Hematopoietic multipotent progenitor cell treated with erythropoietin and hydrocortisone succinate and interleukin-3 and kit ligand, for 17 days (in vitro differentiated cells): ENCODE results near the gene GJB5.
"Not testable (repeated sequence)": the region's sequence is repeated elsewhere in the genome, so short reads cannot be mapped to it uniquely, and the experiment has no call there.

Source experiments
- DNase-seq: peaks from one replicate; pipeline ENCODE4 v3.0.0-alpha.2; 2015; ENCODE audit warnings: low spot score

GJB5 gene

DNA sequence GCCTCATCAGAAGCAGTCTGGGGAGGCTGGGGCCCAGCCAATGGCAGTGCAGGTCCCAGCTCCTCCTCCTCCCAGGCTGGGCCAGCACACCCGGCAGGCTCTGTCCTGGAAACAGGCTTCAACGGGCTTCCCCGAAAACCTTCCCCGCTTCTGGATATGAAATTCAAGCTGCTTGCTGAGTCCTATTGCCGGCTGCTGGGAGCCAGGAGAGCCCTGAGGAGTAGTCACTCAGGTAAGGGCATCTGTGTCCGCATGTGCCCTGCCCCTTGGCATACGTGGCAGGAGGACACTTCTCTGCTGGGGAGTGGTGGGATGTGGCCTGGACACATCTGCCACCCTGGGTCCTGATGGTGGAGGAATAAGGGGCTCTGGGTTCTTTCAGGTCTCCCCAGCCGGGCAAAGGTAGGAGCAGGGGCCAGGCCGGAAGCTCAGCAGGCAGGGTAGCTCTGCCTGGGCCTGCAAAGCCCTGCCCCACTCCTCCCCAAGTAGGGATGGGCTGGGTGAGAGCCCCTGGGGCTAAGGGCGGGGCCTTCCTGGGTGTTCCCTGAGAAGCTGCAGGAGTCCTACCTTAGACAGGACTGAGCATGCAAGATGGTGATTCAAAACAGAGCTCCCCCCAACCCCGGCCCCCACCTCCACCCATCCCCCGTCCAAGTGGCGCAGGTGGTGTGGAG, at the start of gene GJB5:
TSS of gene GJB5 (plus strand) at position 84 of the 674 bp plus-strand sequence. CDS start 2,284 bp downstream, outside the sequence.
- no peak for DNase-seq

DNA sequence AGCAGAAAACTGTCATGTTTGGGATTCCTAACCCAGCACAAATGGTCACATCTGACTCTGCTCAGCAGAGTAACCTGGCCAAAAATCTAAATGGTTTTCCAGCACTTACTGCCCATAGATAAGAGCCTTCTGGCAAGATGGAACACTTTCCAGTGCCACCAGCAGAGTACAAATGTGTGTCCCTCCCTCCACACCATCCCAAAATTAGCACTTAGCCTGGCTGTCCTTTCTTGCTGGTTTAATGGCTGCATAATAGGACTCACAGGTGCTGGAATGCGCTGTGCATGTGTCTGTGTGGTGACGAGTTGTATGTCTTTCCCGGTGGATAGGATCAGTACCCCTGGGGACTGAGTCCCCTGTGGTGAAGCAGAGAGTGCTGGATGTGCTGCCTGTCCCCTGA, 49.8 kb upstream of the GJB5 start:
- no peak for DNase-seq

DNA sequence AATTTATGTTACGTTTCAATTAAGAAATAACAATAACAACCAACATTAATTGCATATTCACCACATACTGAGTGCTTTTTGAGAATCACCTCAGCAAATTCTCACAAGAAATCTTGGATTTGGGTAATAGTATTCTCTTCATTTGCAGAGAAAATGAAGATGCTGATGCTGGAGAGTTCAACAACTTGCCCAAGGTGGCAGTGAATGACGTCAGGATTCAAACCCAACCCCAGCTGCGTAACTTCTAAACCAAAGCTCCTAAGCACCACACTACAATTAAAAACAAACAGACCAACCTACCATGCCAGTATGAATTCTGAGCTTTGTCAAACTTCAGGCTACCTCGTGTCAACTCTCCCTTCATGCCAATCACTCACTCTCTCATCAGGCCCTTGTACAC, 46.7 kb upstream of the GJB5 start:
- DNase-seq, result no peak

DNA sequence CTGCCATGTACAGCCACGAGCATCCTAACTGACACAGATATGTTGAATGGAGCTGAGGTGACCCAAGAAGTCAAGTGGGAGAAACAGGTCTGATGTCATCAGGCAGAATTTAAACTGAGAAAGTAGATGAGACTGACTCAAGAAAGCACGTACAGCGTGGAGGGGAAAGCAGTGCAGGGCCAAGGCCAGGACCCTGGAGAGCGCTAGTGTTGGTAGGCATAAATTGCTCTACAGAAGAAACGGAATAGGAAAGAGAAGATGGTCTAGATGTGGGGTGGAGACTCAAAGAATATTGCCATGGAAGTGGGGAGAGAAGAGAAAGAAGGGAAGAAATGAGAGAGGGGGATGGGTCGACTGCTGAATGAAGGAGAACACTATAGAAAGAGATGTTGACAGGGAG, 45.3 kb upstream of the GJB5 start:
- no peak for DNase-seq

DNA sequence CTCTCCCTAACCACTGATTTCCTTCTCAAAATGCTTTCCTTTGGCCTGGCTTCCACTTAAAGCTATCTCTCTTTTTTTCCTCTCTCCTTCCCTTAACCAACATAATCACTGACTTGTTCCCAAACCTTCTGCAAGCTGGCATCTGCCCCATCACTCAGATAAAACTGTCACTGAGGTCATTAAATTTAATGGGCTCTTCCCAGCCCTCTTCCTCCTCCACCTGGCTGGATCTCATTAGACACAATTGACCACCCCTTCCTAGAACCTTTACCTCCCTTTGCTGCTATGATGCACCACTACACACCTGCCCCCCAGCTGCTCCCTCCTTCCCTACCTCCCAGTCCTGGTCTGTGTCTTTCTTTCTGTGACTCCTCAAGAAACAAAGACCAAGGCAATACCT, 44.0 kb upstream of the GJB5 start:
- DNase-seq, result no peak

DNA sequence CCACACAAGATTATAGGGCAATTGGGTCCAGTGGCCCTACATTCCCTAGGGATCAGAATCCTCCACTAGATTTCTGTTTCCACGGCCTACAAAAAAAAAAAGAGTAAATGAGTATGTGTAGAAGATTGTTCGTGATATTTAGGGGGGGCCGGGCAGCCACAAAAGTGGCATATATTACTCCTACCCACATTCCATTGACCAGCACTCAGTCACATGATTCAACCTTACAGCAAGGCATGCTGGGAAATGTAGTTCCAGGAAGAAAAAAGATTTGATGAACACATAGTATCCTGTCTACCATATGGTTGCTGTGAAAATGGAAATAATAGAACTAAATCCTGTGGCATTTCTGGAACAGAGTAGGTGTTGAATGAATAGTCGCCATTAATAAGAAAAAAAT, 43.4 kb upstream of the GJB5 start:
- no peak for DNase-seq

DNA sequence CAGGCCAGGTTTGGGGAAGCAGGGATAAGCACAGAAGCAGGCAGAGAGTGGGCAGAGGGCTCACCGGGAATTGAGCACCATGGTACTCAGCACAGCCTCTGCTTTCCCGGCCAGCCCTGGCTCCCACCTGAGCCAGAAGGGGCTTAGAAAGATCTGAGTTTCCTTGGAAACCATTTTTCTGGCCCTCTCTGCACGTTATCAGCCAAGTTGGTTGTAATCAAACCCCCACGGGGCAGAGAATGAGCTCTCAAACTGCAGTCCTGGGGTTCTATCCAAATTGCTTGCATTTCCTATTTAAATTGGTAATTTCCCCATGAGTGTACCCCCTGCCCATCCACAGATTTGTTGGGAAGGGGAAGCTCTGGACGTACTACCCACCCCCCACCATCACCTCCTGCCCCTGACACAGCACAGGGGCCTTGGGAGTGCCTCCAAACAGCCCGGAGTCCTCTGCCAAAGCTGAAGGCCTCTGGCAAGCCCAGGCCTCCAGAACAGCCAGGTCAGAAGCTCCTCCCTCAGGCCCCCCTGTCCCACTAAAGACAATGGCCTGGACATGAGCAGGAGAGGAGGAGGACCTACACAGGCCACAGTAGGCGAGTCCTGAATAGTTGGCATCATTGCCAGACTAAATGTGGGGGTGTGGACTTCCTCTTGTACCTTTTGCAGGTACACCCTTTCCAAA, 42.7 kb upstream of the GJB5 start:
- no peak for DNase-seq

DNA sequence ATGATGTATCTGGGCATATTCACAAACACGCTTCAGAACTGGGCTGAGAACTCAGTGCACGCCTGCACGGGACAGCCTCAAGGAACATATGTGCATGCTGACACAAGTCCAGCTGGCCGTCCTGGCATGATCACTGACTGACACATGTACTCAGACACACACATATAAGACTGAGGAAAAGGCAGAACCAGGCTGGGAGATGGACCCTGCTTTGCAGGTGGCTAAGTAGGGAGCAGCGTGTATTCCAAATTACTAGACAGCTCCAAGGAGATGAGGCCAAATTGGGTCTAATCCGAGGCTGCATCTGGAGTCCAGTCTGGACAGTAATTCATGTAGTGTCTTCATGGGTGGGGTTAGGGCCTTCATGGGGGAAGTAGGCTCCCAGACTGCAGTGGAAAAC, 41.4 kb upstream of the GJB5 start:
- no peak for DNase-seq

DNA sequence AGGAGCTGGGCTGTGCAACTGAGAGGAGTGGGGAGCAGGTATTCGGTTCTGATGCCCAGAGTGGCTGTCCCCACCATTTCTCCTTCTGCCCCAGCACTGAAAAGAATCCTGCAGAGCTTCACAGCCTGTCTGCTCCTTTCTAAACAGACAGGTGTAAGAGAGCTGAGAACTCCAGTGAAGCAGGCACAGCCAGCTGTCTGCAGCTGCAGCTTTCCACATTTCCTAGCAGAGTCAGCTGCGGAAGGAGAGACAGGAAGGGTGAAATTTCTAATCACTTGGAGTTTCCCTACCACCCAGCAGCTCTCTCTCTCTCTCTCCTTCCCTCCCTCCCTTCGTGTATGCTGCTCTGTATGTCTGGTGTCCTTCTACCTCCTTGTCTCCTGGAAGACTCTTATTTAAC, 40.5 kb upstream of the GJB5 start:
- no peak for DNase-seq

DNA sequence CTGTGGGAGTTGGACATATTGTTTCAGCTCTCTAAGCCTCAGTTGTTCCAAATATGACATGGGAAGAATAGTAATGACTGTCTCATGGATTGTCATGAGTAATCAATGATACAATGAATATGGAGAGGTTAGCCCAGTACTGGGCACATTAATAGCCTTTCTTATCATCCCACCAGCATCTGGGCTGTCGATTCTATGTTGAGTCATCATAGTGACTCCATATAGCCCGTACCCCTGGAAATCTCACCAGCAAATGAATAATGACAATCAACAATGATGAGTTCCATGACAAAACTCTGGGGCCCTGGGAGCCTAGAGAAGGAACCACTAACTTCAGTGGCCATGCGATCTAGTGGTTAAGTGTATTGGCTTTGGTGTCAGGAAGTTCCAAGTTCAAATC, 39.7 kb upstream of the GJB5 start:
- no peak for DNase-seq

DNA sequence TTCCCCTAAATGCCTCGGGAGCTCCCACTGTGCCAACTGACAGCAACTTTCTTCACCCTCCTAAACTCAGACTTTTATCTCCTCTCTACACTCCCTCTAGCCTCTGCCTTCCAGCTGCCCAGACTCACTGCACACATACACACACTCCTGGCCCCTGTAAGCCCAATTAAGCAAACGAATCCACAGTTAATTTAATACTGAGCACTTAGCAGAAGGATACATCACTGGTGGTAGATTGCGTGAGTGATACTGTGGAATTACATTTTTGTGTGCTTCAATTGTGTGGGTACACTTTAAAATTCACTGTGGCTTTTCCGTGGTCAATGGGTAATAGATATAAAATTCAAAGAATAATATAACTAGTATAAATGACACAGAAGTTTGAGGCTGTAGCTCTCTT, 33.6 kb upstream of the GJB5 start:
- DNase-seq, result no peak

DNA sequence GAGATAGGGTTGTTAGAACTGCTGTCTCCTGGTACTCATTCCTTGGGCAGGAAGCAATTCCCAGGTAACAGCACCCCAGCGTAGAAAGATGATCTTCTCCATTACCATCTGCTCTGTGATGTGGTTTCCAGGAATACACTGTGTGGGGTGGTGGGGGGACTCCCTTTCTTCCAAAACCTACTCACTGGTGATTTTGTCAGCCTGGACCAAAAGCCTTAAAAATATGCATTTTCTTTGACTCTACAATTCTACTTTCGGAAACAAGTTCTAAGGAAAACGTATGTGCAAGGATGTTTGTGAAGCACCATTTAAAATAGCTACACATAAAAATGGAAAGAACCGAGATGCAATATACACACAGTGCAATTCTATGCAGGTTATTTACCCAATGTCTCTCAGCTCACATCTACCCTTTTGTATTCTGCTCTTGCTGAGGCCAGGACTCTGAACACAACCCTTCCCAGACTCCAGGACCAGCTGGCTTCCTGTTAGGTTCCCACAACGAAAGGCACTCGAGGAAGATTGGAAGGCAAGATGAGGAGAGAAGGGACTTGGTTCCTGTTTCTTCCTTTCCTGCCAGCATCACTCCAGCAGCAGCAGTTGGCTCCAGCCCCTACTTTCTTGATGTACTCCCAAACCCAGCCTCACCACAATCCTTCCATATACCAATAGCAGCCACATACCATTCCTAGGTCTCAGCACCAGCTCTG, 33.0 kb upstream of the GJB5 start:
- no peak for DNase-seq

DNA sequence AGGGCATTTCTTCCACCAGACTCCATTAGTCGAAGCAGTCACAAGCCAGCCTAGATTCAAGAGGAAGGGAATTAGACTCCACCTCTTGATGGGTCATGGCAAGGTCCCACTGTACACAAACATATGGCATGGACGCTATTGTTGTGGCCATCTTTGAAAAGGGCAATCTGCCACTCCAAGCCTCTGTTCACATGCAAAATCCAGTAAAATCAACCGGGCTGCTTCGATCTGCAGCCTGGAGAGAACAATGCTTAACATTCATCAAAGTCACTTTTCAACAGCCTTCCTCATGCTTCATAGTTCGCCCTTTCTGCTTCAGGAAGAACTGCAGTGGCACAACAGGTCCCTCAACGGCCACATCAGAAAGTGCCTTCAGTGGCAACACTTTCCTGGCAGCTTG, 28.0 kb upstream of the GJB5 start:
- DNase-seq, result no peak

DNA sequence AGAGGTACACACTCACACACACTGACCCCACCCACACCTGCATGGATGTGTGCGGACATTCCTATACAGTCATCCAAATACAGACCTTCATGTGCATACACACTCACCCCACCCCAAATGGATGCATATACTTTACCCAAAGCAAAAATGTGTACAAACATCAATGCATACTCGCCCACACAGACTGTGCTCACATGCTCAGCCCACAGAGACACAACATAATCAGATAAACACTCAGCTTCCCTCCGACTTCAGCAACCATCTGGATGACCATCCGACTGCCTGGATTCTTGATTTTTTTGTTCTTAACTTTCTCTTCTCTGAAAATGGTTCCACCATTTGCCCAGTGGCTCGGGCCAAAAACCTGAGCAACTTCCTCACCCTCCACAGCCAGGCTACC, 24.4 kb upstream of the GJB5 start:
- no peak for DNase-seq

DNA sequence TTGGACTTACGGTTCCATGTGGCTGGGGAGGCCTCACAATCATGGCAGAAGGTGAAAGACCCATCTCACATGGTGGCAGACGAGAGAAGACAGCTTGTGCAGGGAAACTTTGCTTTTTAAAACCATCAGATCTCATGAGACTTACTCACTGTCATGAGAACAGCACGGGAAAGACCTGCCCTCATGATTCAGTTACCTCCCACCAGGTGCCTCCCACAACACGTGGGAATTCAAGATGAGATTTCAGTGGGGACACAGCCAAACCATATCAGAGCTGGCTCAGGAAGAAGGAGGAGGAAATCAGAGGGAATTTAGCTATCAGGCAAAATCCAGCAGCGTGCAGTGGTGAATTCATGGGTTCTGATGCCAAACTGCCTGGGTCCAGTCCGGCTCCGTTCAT, 22.0 kb upstream of the GJB5 start:
- DNase-seq, result not testable (repeated sequence)

DNA sequence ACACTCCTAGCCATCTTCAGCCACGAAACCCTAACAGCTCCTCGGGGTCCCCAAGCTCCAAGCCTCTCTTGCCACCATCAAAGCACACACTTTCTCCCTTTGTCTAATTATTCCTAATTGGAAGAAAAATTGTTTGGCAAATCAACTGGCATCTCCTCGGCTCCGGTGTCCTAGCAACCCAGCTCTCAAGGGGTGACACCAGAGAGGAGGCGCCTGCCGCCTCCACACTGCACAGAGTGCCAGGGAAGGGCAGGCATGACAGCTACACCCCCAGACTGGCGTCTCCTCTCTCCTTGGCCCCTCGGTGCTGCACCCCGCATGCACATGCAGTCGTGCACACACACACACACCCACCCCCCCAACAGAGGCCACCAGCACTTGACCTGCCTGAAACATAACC, 18.2 kb upstream of the GJB5 start:
- DNase-seq, result no peak

DNA sequence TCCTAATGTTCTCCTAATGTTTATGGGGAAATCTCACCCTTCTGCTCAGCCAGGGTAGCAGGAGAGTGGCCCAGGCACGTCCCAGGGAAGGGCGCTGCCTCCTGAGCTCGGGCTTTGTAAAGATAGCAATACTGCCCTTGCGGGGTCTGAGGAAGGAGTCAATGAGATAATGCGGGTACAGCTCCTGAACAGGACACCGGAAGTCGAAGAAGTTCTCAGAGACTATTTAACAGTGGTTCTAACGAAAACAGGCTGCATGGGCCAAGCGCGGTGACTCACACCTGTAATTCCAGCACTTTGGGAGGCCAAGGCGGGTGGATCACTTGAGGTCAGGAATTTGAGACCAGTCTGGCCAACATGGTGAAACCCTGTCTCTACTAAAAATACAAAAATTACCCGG, 17.6 kb upstream of the GJB5 start:
- not testable (repeated sequence) for DNase-seq

DNA sequence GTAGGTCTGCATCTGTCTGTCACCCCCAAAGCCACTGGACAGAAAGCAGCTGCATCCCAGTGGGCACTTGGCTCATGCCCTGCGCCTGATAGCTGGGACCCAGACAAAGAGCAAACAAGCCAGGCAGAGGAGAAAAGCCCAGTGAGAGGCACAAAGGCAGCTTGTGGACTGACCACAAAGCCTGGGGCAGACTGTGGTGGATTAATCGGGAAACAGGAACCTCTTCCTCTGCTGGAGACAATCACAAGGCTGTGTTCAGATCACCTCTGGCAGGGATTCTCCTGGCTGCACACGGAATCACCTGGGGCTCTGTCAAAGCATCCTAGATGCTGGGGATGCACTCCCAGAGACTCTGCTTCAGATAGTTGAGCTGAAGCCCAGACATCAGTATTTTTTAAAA, 15.2 kb upstream of the GJB5 start:
- DNase-seq, result no peak

DNA sequence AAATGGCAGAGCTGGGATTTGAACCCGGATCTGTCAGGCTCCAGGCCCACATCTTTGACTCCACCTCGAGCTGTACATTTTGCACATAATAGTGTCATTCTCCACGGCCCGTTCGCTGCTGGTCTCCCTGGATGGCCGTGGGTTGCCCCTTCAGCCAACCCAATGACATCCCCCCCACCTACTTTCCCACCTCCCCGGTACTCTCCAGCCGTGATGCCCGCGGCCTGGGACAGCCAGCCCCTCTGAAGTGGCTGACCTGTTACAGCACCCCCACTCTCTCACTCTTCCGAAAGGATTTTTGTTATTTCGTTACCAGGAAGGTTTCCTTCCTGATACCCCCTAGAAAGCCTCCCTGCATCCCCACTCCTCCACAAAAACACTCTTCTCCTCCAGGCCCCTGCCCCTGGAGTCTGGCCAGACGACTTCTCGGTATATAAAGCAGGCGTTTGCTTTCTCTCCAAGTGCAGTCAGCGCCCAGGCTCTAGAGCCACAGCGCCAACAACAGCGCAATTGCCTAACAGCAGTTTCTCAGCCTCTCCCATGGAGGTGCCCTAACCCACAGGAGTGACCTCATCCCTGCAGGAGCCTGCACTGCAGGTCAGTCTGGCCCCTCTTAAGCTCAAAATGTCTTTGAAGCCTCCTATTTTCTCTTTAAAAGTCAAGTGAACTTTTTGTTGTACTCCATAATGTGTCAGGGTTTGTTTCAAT, 14.5 kb upstream of the GJB5 start:
- no peak for DNase-seq

DNA sequence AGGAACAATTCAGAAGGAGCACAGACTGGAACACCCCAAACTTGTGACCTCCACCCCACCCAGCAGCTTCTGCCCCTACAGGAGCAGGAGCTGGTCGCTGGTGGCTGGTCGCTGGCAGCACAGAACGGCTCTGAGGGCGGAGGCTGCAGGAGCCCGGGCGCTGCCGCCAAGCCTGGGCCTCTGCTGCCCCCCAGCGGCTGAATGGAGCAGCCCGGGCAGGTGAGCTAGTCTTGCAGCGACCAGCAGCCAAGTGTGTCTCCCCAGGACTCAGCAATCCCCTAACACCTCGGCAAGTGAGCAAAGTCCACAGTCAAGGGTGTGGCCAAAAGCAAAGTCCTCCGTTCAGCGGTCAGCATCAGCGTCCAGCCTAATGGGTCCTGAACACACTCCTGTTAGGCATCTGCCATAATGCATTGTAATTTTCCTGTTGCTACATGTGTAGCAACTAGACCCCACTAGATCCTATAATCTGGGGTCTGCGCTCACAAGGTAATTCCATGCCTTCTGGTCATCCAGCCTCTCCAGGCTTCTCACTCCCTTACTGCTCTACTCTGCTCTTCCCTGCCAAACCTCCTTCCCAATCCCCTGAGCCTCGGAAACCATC, 12.1 kb upstream of the GJB5 start:
- peak; percentile 60 for DNase-seq

DNA sequence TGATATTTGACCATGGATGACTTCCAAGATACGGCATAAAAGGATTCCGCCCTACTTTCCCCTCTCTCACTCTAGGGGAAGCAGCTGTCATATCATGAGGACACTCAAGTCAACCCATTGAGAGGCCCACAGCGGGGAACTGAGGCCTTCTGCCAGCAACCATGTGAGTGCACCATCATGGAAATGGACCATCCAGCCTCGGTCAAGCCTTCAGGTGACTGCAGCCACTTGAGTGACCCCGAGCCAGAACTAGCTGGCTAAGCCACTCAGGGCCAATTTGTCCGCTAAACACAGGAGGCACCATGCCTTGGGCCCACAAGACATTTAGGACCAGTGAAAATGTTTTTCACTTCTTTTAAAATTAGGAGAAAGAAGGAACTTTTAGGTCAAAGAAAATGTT, 11.1 kb upstream of the GJB5 start:
- no peak for DNase-seq

DNA sequence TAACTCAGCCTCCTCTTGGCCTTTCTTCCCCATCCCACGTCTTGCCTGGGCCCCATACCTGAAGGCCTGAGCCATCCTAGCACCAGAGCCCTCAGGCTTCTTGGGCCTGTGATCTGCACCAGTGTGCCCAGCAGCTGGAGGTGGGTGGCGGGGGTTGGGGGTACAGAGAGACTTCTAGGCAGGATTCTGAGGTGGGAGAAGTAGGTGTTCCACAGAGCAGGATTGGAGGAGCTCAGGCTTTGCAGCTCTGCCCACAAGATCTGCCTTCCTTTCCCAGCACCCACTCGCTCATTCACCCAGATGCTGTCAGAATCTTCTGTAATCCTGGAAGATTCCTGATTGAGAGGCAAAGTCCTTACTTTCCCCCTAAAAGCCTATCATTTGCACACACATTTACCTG, 10.0 kb upstream of the GJB5 start:
- DNase-seq, result no peak
